ENCODE measurements around the gene C19orf81.

C19orf81 gene

DNA sequence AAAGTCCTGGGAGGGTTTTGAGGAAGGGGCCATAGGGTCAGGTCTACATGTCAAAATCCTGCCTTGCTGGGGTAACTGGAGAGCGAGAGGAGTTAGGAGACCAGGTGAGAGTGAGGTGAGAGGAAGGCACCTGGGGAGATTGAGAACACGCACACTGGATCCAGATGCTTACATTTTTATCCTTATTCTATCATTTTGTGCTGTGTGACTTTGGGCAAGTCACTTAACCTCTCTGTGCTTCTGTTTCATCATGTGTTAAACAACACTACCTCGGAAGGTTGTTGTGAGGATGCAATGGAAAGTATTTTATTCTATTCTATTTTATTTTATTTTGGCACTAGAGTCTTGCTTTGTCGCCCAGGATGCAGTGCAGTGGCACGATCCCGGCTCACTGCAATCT, 3.5 kb downstream of the C19orf81 start:
- no peak for DNase-seq (ENCODE audit: low spot score)
- ChIA-PET POLR2A (ENCODE audit: low non-redundant PET) (no interaction called here), CTCF (no interaction called here)
- H3K27ac ChIP-seq: no peak overlapping the region
- TF ChIP-seq, protein P1, sequence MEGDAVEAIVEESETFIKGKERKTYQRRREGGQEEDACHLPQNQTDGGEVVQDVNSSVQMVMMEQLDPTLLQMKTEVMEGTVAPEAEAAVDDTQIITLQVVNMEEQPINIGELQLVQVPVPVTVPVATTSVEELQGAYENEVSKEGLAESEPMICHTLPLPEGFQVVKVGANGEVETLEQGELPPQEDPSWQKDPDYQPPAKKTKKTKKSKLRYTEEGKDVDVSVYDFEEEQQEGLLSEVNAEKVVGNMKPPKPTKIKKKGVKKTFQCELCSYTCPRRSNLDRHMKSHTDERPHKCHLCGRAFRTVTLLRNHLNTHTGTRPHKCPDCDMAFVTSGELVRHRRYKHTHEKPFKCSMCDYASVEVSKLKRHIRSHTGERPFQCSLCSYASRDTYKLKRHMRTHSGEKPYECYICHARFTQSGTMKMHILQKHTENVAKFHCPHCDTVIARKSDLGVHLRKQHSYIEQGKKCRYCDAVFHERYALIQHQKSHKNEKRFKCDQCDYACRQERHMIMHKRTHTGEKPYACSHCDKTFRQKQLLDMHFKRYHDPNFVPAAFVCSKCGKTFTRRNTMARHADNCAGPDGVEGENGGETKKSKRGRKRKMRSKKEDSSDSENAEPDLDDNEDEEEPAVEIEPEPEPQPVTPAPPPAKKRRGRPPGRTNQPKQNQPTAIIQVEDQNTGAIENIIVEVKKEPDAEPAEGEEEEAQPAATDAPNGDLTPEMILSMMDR (conservative IDR thresholded peaks at IDR 0.05; ENCODE audit: low read depth): no peak

GRCh38 chr19:50654882-50655281, 5.6 kb downstream of the C19orf81 start:
- TF ChIP-seq, protein P1 (conservative IDR thresholded peaks at IDR 0.05; ENCODE audit: low read depth): no peak
- no peak for DNase-seq (ENCODE audit: low spot score)
- CTCF ChIA-PET: interaction anchor here (0.6 kb wide), 2 partner anchors 20 to 129 kb away, joined by 3 read pairs; no protein-coding TSS in a partner anchor
- H3K27ac ChIP-seq: no peak overlapping the region
- POLR2A ChIA-PET (ENCODE audit: low non-redundant PET): no interaction called here

DNA sequence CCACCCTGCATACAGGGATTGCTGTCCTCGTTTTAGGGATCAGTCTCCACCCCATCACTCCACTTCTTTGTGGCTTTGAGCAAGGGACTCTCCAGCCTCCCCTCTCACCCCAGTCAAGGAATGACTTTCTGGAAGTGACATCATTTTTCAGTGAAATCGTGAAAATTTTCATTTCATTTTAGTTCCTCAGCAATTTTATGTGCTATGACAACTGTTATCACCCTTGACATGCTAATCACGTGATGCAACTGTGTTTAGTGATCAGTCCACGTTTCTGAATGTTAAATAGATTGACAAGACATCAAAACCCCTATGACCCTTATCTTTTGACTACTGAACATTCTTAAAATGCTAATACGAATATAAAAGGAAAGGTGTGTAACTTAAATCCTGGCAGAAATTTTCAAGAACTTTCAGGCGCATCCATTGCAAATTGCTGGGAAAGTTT, 8.0 kb downstream of the C19orf81 start:
- TF ChIP-seq, protein P1 (conservative IDR thresholded peaks at IDR 0.05; ENCODE audit: low read depth): no peak
- no peak overlapping the region for H3K27ac ChIP-seq
- ChIA-PET CTCF (no interaction called here), POLR2A (ENCODE audit: low non-redundant PET) (no interaction called here)
- DNase-seq (ENCODE audit: low spot score): no peak

DNA sequence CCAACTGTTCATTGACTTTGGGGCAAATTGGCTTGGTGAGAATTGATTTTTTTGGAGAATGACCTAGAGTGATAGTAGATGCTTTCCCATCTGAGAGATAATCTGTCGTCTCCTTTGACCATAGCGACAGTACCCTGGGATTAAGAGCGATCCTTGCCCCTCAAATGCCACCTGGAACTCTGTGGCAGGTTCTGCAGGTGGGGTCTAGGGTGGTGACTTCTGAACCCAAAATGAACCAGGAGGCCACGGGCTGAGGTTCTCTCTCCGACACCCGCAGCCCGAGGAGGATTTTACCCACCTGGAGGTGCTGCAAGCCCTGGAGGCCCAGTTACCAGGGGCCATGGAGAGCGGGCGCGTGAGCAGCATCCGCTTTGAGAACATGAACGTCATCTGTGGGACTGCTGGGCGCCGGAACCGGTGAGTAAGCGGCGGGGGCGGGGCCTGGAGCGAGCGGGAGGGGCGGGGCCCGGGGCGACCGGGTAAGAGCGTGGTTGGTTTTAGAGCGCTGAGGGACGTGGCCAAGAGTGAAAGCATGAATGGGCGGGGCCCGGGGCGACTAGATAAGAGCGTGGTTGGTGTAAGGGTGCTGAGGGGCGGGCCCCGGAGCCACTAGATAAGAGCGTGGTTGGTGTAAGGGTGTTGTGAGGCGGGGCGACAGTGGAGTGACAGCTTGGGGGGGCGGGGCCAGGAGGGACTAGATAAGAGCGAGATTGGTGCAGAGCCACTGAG, 8.6 kb downstream of the C19orf81 start:
- peak overlapping the region; percentile 44 for H3K27ac ChIP-seq
- CTCF ChIA-PET: interaction anchor here (0.6 to 1.2 kb wide), 3 partner anchors 67 to 511 kb away, joined by 3 to 4 read pairs (median 3); no protein-coding TSS in a partner anchor
- peak; percentile 95 for DNase-seq (ENCODE audit: low spot score)
- TF ChIP-seq, protein P1 (conservative IDR thresholded peaks at IDR 0.05; ENCODE audit: low read depth): no peak
- POLR2A ChIA-PET (ENCODE audit: low non-redundant PET): interaction anchor here (0.7 kb wide), 1 partner anchor 23 kb away, joined by 9 read pairs; no protein-coding TSS in a partner anchor

DNA sequence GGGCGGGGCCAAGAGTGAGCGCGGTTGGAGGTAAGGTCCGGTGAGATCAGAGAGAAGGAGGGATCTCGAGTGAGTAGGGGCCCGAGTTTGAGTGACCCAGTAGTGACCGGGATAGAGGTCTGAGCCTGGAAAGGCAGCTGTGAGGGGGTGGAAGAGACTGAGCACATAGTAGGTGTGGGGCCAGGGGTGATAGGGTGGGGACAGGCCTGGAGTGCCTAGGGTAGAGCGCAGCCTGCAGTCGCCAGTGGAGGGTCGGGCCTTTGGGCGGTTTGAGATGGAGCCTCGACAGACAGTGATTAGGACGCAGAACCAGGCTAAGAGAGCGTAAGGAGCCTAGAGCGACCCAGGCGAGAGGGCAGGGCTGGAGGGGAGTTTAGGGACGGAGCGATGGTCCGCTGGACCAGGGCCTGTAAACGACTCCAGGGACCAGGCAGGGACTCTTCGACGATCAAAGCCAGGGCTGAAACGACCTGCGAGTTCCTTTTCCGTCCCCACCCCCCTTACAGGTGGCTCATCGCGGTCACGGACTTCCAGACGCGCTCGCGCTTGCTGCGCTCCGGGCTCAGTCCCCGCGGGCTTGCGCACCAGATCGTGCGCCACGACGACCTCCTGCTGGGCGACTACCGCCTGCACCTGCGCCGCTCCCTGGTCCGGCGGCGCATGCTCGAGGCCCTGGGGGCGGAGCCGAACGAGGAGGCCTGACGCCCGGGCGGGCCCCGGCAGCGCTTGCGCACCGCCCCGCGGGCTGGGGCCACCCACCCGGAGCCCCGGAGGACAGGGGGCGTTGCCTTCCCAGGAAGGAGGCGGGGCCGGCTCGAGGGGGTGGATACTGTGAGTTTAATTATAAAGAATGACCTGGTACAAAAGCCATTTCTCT, 9.4 kb downstream of the C19orf81 start:
- peak; percentile 89 for DNase-seq (ENCODE audit: low spot score)
- POLR2A ChIA-PET (ENCODE audit: low non-redundant PET): interaction anchor here (0.7 kb wide), 1 partner anchor 24 kb away, joined by 9 read pairs; no protein-coding TSS in a partner anchor
- TF ChIP-seq, protein P1 (conservative IDR thresholded peaks at IDR 0.05; ENCODE audit: low read depth): no peak
- CTCF ChIA-PET: interaction anchor here (0.6 to 1.2 kb wide), 3 partner anchors 66 to 511 kb away, joined by 3 to 4 read pairs (median 3); no protein-coding TSS in a partner anchor
- peak overlapping the region; percentile 44 for H3K27ac ChIP-seq

Measured in RWPE1 (cell line).